HG02981 (cell line): Measurements from ENCODE around the gene ANO7.
"Not testable (repeated sequence)": the region's sequence is repeated elsewhere in the genome, so short reads cannot be mapped to it uniquely, and the experiment has no call there.

ENCODE experiments used
- ATAC-seq: cut with Tn5 transposase; IDR thresholded peaks from one replicate; pipeline ENCODE4 v1.9.1; 2021; ENCODE audit warnings: mild to moderate bottlenecking, moderate library complexity; ENCODE audit not compliant: unreplicated experiment

ANO7 gene

DNA sequence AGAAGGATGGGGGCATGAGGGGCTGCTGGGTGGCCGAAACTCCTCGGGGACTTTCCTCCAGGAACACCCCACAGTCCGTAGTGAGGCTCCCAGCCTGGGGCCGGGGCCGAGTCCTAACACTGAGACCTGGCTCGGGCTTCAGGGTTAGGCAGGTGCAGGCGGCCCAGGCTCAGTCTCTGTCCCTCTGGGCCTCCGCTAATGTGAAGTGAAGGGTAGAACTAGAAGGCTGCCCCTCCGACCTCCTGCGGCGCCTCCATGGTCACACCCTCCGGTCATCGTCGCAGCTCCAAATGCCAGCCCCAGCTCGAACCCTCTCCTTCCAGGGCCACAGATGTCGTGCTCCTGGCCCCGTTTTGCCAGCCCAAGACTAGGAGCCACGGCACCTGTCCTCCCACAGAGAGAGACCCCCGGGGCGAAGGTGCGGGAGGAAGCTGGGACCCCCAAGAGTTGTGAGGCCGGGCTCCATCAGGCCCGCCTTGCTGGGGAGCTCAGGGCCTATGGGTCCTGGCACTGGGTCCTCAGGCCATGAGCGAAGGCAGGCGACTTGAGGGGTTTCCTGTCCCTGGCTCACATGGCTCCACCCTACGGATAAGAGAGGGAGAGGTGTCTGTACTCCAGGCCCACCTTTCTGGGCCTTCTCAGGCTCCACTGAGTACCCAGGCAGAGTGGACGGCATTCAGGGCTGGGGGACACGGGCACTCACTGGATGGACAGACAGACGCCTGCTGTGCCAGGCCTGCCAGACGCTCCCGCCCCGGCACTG lies 797 bp downstream of the ANO7 start:
- ATAC-seq, result no peak

DNA sequence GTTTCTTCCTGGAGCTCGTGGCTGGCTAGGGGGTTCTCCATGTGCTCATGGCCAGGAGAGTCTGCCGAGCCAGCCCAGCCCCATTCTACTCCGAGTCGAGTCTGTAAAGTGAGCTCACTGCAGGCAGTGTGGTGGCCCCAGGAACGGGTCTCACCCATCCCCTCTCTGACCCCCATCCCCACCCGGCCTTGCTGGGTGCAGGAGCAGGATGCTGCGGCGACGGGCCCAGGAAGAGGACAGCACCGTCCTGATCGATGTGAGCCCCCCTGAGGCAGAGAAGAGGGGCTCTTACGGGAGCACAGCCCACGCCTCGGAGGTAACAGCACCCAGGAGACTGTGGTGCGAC lies 1.4 kb downstream of the ANO7 start:
- no peak for ATAC-seq

DNA sequence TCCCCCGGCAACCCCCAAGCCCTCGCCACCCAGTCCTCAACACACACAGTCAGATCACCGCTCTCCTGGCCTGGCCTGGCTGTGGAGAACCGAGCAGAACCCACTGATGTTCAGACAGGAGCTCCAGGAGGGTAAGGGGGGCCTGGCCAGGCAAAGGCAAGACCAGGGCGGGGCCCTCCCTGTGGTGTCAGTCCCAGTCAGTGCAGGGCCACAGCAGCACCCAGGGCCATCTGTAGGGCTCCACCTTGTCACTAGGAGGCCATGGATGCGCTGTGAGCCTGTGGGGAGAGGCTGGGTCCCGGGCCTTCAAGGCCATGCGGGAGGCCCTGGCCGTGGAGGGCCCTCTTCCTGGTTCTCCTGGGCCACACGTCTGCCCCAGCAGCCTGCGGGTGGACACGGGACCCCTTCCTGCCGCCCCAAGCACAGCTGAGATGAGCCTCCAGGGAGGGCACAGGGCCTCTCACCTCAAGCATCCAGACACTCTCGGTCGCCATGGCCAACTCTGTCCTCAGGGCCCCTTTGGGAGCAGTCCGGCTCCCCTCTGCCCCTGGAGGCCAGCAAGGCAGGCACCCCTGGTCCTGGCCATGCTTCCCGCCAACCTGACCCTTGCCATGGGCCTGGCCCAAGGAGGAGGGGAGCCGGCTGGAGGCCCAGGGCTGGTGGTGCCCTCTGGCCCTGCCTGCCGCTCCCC lies 2.0 kb downstream of the ANO7 start:
- ATAC-seq, result no peak

DNA sequence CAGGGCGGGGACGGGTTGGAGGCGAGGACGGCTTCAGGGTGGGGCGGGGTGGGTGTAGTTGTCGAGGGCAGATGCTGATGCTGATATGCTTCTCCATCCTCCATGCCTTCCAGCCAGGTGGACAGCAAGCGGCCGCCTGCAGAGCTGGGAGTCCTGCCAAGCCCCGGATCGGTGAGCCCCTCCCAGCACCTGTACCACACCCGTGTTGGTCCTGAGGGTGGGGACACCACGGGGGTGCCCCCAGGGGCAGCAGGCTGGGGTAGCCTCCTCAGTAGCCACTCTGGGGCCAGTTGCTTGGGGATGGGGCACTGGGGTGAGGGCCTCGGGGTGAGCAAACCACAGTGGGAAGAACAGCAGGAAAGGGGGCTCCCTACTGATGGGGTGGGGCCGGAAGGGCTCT lies 2.6 kb downstream of the ANO7 start:
- no peak for ATAC-seq

DNA sequence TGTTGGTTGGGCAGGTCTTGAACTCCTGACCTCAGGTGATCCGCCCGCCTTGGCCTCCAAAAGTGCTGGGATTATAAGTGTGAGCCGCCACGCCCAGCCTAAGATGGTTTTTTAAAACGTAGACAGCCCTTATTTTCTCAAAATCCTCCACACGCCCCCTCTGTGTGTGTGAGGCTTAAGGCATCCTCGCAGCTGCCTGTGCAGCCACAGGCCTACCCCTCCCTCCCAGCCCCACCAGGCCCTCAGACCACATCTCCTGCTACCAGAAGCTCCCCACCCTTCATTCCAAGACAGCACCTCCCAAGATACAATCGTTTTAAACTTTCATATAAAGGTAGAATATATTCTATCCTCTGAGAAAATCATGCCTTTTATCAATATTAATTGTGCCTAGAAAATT lies 4.8 kb downstream of the ANO7 start:
- ATAC-seq, result no peak

DNA sequence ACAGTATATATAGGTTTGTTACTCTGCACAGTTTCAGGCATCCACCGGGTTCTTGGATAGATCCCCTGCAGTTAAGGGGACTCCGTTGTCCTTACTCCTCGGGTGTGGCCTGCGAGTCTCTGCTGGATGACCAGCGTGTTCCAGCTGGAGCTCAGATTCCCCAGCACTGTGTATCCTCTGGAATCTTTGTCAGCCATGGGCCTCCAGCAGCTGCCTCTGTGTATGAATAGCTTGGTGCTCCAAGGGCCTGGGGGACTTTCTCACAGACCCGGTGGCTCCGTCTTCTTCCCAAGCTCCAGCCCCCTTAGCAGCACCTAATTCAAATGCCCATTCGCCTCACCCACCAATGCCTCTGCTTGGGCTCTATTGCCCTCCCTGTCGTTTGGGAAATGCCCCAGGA lies 6.3 kb downstream of the ANO7 start:
- ATAC-seq, result no peak

DNA sequence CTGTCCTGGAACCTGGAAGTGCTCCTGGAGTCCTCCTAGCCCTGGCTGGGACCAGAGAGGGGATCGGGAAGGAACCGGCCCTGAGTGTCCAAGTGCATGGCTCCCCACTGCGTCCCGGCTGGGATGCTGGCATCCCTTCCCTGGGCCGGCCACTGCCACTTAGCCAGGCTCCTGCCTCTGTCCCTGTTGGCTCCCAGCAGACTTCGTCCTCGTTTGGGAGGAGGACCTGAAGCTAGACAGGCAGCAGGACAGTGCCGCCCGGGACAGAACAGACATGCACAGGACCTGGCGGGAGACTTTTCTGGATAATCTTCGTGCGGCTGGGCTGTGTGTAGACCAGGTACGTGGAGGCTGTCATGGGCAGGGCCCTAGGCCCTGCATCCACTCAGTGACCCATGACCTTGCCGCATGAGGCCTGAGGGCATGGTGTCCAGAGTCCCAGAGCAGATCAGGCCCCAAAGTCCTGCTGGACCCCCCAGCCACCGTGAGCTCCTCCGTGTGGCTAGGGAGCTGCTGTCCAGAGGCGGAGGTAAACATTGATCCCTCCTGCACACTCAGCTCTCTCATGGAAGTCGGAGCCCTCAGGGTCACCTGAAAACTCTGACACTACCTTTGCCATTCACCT lies 7.1 kb downstream of the ANO7 start:
- no peak for ATAC-seq

DNA sequence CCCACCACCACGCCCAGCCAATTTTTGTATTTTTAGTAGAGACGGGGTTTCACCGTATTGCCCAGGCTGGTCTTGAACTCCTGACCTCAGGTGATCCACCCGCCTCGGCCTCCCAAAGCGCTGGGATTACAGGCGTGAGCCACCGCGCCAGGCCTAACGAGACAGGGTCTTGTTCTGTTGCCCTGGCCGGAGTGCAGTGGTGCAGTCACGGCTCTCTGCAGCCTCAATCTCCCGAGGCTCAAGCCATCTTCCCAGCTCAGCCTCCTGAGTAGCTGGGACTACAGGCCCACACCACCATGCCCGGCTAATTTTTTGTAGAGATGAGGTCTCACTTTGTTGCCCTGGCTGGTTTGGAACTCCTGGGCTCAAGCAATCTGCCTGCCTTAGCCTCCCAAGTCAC lies 8.8 kb downstream of the ANO7 start:
- ATAC-seq, result not testable (repeated sequence)

DNA sequence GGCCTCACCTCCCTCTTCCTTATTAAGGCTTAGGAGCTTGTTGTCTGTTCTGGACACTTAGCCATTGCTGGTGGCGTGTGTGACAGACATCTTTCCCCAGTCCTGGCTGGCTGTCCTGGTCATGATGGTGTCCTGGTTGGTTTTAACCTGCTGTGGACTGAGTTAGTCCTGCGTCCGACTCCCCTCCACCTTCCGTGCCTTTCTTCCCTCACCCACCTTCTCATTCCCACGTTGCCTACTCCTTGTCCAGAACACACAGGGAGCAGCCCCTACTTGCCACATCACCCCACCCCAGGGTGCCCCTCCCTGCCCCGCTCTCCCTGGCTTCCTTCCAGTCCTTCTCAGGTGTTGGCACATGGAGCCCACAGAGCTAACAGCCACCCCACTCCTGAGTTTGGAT lies 9.5 kb downstream of the ANO7 start:
- ATAC-seq, result no peak

DNA sequence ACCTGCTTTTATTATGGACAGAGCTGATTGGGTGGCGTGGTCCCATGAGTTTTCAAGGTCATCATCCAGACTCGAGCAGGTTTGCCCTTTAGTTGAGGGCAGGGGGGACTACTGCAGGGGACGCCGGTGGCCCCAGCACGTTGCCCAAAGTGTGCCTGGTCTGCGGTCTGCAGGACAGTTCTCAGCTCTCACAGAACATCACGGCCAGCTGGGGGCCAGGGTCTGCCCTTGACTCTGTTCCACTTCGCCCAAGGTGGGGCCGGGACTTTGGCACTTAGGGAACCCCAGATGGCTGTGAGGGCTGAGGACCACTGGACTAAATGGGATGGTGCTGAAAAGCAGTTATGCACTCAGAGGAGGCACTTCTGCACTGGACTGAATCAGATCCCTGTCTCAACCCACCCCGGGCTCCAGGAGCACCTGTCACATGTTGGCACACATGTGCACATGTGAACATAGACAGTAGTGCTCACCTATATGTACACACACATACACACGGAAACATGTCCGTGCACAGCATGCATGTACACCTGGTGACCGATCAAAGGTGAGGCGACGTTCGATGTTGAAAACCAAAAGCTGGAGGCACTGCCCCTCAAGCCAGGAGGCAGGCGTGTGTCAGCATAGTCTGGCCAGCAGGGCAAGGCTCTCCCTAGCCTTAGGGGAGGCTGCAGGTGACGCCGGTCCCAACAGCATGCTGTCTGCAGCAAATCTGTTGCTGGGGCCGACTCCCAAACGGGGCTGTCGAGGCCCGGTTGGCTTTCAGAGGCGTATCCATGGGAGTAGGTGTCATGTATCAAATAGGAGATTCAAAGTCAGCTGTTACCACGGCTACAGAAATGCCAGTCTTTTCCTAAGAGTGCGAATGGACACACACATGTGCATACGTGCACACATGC lies 10.2 kb downstream of the ANO7 start:
- ATAC-seq, result no peak

DNA sequence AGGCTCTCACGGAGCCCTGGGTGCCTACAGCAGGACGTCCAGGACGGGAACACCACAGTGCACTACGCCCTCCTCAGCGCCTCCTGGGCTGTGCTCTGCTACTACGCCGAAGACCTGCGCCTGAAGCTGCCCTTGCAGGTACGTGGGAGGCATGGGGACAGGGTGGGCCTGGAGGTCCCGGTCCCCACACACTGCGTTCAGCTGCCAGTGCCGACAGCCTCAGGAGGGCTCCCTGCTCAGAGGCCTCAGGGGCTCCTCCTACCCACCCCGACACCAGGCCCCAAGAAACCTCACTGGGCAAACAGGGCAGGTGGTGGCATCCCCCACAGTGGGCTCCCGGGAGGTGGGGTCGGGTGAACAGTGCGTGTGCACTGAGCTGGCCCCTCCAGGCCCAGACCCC lies 10.8 kb downstream of the ANO7 start:
- no peak for ATAC-seq

DNA sequence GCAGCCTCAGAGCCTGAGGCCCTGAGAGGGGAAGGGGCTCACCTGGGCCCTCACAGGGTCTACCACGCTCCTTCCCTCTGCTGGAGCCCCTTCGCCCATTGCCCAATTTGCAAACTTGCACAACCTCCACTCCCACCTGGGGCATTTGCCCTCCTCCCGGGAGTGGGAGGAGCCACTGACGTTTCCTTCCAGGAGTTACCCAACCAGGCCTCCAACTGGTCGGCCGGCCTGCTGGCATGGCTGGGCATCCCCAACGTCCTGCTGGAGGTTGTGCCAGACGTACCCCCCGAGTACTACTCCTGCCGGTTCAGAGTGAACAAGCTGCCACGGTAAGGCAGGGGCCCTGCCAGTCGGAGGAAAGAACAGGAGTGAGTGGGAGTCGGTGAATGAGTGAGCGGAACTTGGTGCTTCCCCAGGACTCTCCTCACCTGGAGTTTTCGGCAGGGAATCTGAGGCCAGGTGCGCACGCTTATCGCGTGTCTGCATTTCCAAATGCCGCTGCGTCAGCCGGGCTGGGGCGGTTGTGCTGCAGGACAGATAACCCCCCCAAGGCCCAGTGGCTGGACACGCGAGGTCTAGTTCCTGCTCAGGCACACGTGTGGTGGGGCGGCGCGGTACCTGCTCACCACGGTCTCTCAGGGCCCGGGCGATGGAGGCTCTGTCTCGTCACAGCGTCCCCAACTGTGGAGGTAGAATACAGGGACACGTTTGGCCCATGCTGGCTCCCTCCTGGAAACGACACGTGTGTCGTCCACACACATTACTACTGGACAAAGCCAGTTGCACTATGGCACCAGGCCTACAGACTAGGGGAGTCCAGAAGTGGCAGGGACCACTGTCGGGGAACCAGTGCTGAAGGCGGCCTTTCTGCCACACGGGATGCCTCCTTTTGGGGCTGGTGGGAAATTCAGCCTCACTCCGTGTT lies 11.7 kb downstream of the ANO7 start:
- ATAC-seq, result no peak

DNA sequence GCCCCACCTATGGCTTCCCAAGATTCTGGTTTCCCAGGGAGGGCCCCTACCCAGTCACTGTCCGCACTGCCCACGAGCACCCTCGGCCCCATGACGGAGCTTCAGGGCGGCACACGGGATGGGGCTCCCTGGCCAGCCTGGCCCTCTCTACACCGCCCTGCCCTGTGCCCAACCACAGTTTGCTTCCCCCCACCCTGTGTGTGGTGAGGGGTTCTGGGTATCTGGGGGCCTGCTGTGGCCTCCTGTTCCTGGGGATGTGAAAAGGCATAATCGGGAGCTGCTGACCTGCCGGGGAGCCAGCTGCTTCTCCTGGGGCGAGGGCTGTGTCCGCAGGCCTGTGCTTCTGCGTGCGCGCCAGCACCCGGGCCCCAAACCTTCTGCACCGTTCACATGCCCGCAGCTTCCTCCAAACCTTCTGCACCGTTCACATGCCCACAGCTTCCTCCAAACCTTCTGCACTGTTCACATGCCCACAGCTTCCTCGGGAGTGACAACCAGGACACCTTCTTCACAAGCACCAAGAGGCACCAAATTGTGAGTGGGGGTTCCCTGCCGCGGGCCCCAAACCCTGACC lies 12.4 kb downstream of the ANO7 start:
- ATAC-seq, result no peak

DNA sequence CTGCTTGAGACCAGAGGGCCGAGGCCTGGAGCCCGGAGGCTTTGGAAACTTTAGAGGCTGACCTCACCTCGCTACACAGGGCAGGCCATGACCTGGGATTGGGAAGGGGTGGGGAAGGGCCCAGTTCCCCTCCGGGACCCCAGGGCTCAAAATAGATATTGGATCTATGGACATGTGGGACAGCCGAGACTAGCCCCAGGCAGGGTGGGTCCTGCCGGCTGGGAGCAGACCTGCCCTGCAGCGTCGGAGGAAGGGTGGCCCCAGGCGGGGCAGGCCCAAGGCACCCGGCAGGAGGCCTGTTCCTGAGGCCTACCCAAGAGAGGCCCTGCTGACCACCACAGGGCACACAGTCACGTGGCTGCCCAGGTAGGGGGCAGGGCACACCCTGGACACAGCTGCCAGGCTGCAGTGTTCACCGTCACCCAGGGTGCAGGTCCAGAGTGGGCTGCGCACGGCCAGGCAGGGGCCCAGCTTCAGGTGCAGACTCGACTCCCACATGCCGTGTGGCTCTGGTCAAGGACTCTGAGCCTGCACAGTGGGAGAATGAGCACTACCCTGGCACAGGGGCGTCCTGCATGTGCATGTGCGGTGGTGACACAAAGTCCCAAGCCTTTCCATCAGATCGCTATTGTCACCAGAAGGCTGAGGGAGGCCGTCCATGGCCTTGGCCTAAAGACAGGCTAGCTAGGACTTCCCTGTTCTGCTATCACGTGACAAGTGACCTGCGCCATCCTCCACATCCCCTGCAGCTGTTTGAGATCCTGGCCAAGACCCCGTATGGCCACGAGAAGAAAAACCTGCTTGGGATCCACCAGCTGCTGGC lies 13.2 kb downstream of the ANO7 start:
- ATAC-seq, result no peak

DNA sequence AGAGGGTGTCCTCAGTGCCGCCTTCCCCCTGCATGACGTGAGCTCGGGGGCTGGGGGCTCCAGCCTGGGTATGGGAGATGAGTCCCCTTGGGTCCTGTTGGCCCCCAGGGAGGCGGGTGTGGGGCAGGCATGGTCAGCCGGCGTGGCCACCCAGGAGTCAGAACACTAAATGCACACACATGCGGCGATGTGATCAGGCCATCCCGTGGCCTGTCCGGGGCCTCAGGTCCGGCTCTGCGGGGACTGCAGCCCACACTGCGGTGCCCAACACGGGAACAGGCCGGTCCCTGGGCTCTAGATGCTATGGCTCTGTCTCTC lies 13.8 kb downstream of the ANO7 start:
- no peak for ATAC-seq

DNA sequence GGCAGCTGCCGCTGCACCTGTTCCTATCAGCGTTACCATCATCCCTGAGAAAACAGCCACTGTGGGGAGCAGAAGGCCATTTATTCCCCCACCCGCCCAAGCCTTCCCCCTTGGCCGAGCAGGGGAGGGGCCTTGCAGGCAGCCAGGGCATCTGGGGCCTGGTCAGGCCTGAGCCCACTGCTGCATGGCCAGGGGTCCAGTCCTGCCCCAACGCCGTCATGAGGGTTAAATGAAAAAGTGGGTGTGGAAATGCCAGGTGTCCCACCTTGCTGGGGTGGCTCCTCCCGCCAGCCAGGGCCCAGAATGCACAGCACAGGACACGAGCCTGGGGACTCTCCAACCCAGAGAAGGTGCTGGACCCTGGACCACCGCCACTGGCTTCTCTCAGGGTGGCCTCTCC lies 14.2 kb downstream of the ANO7 start:
- ATAC-seq, result no peak

DNA sequence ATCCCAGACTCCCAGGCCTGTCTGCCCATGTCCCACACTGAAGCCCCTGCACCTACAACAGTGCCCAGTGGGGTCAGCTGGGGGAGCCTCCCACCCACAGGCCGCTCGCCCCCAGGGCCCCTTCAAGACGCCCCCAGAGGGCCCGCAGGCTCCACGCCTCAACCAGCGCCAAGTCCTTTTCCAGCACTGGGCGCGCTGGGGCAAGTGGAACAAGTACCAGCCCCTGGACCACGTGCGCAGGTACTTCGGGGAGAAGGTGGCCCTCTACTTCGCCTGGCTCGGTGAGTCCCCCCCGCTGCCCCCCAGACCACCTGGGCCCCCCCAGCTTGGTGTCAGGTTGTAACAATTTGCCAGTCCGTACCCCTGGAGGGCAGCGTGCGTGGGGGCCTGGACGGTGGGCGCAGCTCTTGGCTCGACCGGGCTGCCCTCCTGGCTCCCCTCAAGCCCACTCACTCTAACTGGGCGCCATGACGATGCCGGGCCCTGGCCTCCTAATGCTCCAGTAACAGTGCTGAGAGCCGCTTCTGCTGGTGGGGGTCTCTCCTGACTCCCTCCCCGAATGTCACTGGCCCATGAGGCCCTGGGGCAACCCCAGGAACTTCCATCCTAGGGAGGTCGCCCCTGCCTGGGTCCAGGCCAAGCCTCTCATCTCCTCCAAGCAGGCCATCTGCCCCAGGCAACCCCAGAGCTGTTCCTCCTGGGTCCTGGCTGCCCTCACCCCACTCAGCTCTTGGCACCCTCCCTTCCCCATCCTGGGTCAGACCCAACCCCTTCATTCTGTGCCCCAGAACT lies 14.9 kb downstream of the ANO7 start:
- no peak for ATAC-seq

DNA sequence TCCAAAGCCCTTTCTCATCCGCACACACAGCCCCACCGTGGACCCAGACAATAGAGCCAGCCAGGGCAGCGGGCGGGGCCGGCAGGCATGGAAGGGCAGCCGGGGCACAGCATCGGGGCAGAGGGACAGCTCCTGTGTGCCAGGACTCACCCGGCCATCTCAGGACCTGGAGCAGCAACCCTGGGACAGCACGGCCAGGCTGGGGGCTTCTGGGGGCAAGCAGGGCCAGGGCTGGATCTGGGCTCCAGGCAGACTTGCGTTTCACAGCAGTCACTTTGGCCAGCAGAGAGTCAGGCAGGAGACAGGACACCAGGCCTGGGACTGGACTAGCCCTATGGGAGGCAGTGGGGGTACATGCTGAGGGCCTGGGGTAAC lies 15.5 kb downstream of the ANO7 start:
- ATAC-seq, result no peak

DNA sequence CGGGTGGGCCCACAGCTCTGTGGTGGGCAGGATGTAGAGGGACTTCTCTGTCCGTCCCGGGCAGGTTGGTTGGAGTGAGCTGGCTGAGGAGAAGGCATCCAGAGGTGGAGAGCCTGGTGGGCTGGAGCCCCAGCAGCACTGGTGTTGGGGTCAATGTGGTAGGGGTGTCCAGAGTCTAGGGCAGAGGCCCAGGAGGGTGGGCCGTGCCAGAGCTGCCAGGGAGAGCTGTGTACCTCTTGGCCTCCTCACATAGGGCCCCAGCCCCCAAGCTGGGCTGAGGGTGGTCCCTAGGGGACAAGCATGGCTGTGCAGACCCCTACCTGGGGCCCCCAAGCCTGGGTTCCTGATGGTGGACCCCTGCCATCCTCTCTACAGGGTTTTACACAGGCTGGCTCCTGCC lies 16.0 kb downstream of the ANO7 start:
- ATAC-seq, result no peak
